NCI-H524 (cell line): ENCODE measurements around the gene TRIM47.

Experiments used
- DNase-seq, 2 experiments: peaks; one replicate each; lab custom pipeline; 2025; lab: John Stamatoyannopoulos, UW

The TRIM47 gene

GRCh38 chr17:75878174-75878998, at the start of gene TRIM47:
Gene TRIM47, minus strand, starts transcription at chr17:75878581. Its CDS starts 33 bp downstream, at chr17:75878548.
- peak in 1 of 2 experiments; percentile 54 for DNase-seq

GRCh38 chr17:75927286-75927922, 49.0 kb upstream of the TRIM47 start:
- peak in 1 of 2 experiments; percentile 35 for DNase-seq

GRCh38 chr17:75926456-75926855, 48.1 kb upstream of the TRIM47 start:
- no peak for DNase-seq

GRCh38 chr17:75925912-75926311, 47.5 kb upstream of the TRIM47 start:
- no peak for DNase-seq

GRCh38 chr17:75925103-75925502, 46.7 kb upstream of the TRIM47 start:
- no peak for DNase-seq

- DNase-seq = no peak
Observed at GRCh38 chr17:75922963-75923874, 44.8 kb upstream of the TRIM47 start.

GRCh38 chr17:75922173-75922961, 44.0 kb upstream of the TRIM47 start:
- no peak for DNase-seq

GRCh38 chr17:75921596-75921995, 43.2 kb upstream of the TRIM47 start:
- DNase-seq = no peak

GRCh38 chr17:75920045-75920560, 41.7 kb upstream of the TRIM47 start:
- no peak for DNase-seq

GRCh38 chr17:75919611-75920010, 41.2 kb upstream of the TRIM47 start:
- no peak for DNase-seq

- peak in 1 of 2 experiments; percentile 56 for DNase-seq
Observed at GRCh38 chr17:75917917-75918445, 39.6 kb upstream of the TRIM47 start.

GRCh38 chr17:75917141-75917916, 38.9 kb upstream of the TRIM47 start:
- DNase-seq = peak; percentile 99

- no peak for DNase-seq
Observed at GRCh38 chr17:75915268-75915667, 36.9 kb upstream of the TRIM47 start.

GRCh38 chr17:75914643-75915267, 36.4 kb upstream of the TRIM47 start:
- no peak for DNase-seq

GRCh38 chr17:75913537-75914210, 35.3 kb upstream of the TRIM47 start:
- no peak for DNase-seq

GRCh38 chr17:75910699-75911098, 32.3 kb upstream of the TRIM47 start:
- no peak for DNase-seq

- DNase-seq = peak; percentile 61 to 77
Observed at GRCh38 chr17:75909812-75910274, 31.5 kb upstream of the TRIM47 start.

- DNase-seq = peak; percentile 59 to 66
Observed at GRCh38 chr17:75909051-75909811, 30.9 kb upstream of the TRIM47 start.
